ENCODE results near the gene CACHD1.
"Not testable (repeated sequence)": the region's sequence is repeated elsewhere in the genome, so short reads cannot be mapped to it uniquely, and the experiment has no call there.

The CACHD1 gene

GRCh38 chr1:64599242-64599641 is 129.3 kb downstream of the CACHD1 start:
- no peak for DNase-seq

DNA sequence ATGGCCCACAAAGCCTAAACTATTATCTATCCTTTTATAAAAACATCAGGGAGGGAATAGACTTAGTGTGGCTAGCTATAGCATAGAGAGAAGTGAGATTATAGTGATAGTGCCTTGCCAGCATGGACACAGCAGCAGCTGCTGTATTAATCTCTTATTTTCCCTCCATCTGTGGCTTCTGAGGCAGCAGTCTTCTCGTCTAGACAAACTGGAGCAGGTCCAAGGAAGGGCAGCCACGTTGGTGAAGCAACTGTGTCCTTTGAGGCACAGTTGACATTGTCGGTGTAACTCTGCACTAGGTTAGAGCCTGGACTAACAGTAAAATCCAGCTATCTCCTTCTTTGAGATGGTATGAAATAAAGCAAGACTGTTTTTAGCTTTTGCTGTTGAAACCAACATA is 131.3 kb downstream of the CACHD1 start:
- DNase-seq: no peak

GRCh38 chr1:64608005-64608650 is 138.2 kb downstream of the CACHD1 start:
- DNase-seq: no peak

- DNase-seq: no peak
Measured at GRCh38 chr1:64608651-64609048, 138.7 kb downstream of the CACHD1 start.

DNA sequence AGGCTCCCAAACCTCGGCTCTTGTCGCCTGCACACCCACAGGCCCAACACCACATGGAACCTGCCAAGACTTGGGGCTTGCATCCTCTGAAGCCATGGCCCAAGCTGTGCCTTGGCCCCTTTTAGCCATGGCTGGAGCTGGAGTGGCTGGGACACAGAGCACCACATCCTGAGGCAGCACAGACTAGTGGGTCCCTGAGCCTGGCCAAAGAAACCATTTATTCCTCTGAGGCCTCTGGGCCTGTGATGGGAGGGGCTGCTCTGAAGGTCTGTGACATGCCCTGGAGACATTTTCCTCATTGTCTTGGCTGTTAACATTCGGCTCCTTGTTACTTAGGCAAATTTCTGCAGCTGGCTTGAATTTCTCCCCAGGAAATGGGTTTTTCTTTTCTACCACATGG is 141.0 kb downstream of the CACHD1 start:
- DNase-seq: not testable (repeated sequence)

DNA sequence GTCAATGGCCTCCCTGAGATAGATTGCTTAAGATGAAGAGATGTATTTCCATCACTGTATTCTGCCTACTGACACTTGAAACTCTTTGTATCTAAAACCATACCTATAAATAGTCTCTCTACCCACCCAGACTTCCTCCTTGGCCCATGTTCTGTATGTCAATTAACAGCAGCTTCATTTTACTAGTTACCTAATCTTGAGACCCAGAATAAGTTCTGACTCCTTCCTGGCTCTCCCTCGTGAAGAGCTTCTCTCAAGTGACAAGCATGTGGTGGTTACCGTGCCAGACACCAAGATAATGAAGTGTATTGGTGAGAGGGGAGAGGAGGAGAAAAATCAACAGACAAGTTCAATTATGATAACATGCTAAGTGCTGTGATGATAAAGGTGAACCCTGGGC is 146.1 kb downstream of the CACHD1 start:
- DNase-seq: no peak

DNA sequence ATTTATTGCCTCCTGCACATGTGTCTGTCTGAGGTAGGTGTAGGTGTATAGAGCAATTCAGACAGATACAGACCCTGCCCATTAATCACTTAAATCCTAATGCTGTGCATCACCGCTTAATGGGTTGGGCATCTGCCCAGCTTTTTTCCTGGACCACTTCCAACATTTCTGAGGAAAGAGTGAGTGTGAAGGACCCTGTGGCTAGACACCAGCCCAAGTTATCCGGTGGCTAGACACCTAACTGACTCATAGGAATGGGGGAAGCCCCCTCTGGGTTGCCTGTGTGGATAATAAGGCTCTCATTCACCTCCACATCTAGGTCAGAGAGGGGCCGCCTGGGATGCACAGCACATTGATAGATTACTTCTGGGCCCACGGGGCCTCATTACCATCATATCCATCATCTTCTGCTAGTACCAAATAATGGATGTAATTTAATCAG is 153.8 kb downstream of the CACHD1 start:
- peak; percentile 52 to 53 for DNase-seq

- peak in 1 of 2 experiments; percentile 21 for DNase-seq
Measured at GRCh38 chr1:64624218-64624713, 154.3 kb downstream of the CACHD1 start.

GRCh38 chr1:64624808-64625207 is 154.9 kb downstream of the CACHD1 start:
- DNase-seq: no peak

DNA sequence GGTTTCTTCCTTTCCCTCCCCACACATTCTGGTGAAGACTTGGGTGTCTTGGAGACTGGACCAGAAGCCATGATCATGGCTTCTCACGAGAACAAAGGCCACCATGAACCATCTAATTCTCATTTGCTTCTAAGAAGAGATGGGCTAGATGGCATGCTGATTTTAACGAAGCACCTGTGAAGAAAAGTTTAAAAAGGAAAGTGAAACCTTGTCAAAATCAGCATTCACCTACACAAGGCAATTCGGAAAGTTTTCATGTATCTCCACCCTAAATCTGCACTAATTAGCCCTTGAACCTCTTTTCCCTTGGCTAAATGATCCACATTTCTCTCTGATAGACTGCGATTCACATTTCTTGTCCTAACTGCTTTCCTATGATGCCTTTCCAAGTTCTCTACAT is 160.7 kb downstream of the CACHD1 start:
- DNase-seq: no peak

DNA sequence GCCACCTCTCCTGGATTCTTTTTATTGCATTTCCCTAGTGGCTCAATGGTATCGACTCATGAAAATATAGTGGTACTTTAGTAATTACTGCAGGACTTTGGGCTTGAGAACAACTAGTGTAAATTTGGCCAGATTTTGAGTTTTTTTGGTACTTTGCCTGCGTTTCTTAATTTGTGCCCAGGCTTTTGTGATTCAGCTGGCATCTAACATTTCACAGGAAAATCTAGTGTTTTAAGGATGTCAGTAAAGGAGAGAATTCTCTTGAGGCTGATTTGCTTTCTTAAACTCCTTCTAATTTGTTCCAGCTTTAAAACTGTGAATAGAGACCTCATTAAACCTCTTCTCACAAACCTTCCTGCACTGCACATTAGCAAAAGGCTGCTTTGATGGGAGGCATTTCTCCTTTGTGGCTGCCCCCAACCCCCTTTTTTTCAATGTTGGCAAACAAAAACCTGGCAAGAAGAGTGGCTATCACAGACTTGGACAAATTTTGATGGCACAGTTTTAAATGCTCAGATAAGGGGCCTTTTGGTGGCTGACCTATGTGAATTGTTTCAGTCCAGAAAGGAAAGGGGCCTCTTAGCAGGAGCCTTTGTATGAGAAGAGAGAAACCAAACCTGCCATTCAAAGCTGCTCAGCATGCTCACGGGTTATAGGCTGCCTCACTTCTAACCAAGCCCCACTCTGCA is 161.6 kb downstream of the CACHD1 start:
- DNase-seq: no peak

DNA sequence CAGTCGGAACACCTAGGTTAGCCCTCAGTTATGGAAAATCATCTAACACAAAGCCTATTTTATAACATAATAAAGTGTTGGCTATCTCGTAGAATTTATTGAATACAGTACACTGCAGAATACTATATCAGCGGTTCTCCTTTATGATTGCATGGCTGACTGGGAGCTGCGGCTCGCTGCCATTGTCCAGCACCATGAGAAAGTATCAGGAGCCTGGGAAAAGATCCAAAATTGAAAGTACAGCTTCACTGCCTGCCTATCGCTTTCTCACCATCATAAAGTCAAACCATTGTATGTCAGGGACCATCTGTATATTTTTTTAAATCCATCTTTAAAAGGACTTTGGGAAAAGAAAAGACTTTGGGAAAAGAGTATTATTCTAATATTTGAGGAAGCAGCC is 163.0 kb downstream of the CACHD1 start:
- DNase-seq: no peak

- DNase-seq: no peak
Measured at GRCh38 chr1:64645735-64646134, 175.8 kb downstream of the CACHD1 start.

- no peak for DNase-seq
Measured at GRCh38 chr1:64650411-64650810, 180.5 kb downstream of the CACHD1 start.

- no peak for DNase-seq
Measured at GRCh38 chr1:64651841-64652240, 181.9 kb downstream of the CACHD1 start.

DNA sequence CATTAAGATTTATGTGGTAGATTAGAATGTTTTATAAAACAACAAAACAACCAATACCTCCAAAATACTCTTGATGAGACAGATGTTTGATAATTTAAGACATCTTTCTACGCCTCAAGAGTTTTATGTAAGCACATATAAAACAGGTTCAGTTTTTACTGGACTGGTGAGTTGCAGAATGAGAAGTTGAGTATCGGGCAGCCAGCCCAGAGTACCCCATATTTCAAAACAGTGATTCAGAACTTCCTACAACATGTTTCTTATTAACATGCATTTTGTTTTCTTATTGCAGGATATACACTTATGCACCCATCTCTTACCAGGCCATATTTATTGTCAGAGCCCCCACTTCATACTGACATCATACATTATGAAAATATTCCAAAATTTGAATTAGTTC is 183.5 kb downstream of the CACHD1 start:
- DNase-seq: no peak

DNA sequence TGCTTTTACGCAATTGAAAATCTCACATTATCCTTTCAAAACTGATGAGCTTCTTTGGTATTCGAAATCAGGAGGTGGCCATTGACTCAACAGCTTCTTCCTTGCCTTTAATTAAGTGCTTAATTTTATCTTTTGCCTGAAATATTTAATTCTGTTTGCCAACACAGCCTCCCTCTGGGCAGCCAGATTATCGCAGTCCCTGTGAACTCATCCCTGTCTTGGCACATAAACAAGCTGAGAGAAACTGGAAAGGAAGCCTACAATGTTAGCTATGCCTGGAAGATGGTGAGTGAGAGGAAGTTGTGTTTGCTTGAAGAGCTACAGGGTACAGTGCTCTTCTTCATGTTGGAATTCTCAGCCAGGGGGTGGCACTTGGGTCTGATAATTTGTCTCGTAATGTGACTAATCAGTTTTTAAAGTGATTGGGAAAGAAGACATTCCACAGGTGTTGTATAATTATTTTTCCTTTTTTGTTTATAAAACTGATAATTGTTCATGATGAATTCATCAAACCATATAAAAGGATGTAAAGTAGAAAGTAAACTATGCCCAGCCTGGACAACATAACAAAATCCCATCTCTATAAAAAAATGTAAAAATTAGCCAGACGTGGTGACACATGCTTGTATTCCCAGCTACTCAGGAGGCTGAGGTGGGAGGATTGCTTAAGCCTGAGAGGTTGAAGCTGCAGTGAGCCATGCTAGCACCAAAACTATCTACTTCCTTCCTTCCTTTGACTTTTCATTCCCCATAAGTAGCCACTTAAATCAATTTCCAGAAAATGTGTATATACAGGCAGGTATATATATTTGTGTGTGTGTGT is 184.8 kb downstream of the CACHD1 start:
- DNase-seq: no peak

DNA sequence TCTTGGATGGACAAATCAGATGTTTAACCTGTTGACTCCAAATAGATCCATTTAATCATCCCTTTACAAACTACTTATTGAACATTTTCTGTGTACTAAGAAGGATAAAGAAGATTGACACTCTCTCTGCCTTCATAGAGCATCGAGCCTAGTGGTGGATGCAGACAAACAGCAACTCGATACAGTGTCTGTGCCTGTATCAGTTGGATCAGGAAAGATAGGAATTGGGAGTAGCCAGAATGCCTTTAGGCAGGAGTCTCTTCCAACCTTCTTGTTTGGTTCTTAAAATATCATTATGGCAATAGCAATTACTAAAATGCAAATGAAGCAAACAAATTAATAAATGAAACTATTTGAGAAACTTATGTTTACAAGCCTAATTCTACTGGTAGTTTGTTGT is 185.9 kb downstream of the CACHD1 start:
- no peak for DNase-seq

GRCh38 chr1:64659478-64660138 is 189.7 kb downstream of the CACHD1 start:
- DNase-seq: no peak

- DNase-seq: peak; percentile 35 to 42
Measured at GRCh38 chr1:64663668-64664067, 193.7 kb downstream of the CACHD1 start.

DNA sequence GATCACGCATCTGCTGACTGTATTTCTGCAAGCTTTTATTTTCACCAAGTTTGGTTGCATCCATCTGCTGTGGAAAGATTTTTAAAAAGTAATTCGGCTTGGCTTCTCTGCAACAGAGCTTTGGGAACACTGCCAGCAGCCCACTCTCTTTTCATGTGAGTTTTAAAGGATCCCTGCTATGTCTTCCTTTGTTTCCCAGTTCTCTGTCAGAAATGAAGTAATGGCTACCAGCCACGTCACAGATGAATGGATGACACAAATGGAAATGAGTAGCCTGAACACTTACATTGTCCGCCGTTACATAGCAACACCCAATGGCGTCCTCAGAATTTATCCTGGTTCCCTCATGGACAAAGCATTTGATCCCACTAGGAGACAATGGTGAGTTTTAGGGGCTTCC is 194.4 kb downstream of the CACHD1 start:
- DNase-seq: no peak

GRCh38 chr1:64669098-64669675 is 199.3 kb downstream of the CACHD1 start:
- DNase-seq: no peak
